ENCODE measurements around the gene CDK16. TPM values are rescaled to one million over a fixed set of nuclear protein-coding genes. Genes with fewer than 3 reads are reported as not detected.

The CDK16 gene
- total and polyA plus RNA-seq, 2 of the 13 experiments (the other 11 are each of a cell fraction or from before 2014, with no cell fraction given) = 64.5 to 225 TPM

- TF ChIP-seq, protein P1, sequence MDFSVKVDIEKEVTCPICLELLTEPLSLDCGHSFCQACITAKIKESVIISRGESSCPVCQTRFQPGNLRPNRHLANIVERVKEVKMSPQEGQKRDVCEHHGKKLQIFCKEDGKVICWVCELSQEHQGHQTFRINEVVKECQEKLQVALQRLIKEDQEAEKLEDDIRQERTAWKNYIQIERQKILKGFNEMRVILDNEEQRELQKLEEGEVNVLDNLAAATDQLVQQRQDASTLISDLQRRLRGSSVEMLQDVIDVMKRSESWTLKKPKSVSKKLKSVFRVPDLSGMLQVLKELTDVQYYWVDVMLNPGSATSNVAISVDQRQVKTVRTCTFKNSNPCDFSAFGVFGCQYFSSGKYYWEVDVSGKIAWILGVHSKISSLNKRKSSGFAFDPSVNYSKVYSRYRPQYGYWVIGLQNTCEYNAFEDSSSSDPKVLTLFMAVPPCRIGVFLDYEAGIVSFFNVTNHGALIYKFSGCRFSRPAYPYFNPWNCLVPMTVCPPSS (IDR thresholded peaks at IDR 0.05) = no peak
- TF ChIP-seq ZNF713 (CRISPR knock-in tag; IDR thresholded peaks at IDR 0.05) (no peak), ZNF75D (CRISPR knock-in tag; IDR thresholded peaks at IDR 0.05; ENCODE audit: borderline replicate concordance) (no peak), ZNF749 (CRISPR knock-in tag; IDR thresholded peaks at IDR 0.05; ENCODE audit: borderline replicate concordance) (no peak)
These were observed 23.8 kb downstream of the CDK16 start (continued) for GRCh38 chrX:47242321-47242720.

GRCh38 chrX:47243351-47243750 lies 24.9 kb downstream of the CDK16 start:
- ATAC-seq (no peak), FAIRE-seq (no peak), DNase-seq (ENCODE audit: low spot score) (no peak)
- intact Hi-C loops (cut with micrococcal nuclease; ENCODE audit: unreplicated experiment) (no loop called here), in situ Hi-C loops (cut with HindIII; ENCODE audit: extremely low pct_ligation_motif_present, low pct_unique_long_range_greater_than_20kb) (no loop called here)
- no peak overlapping the region for H3K4me2 ChIP-seq (ENCODE audit: low read depth, low read length)
- ChIA-PET POLR2A (no interaction called here), CTCF (ENCODE audit: low intra/inter-chr PET ratio, low total read pairs) (no interaction called here)
- no peak overlapping the region for H3K4me3 ChIP-seq (replicated peaks in 1 of 3; ENCODE audit: insufficient read depth in 1 of 3, low read depth in 2 of 3, low read length in 3 of 3)
- no peak overlapping the region for H3K9ac ChIP-seq (ENCODE audit: insufficient read depth, low read depth, low read length)
- TF ChIP-seq ONECUT2 (CRISPR knock-in tag; IDR thresholded peaks at IDR 0.05) (no peak), MAFG (CRISPR knock-in tag; IDR thresholded peaks at IDR 0.05) (no peak), HIVEP1 (CRISPR knock-in tag; IDR thresholded peaks at IDR 0.05) (no peak), IRF2 (CRISPR knock-in tag; IDR thresholded peaks at IDR 0.05) (no peak), ZNF512B (CRISPR knock-in tag; IDR thresholded peaks at IDR 0.05; ENCODE audit: borderline replicate concordance) (no peak), ZNF556 (CRISPR knock-in tag; IDR thresholded peaks at IDR 0.05; ENCODE audit: borderline replicate concordance) (no peak), RORA (CRISPR knock-in tag; IDR thresholded peaks at IDR 0.05) (no peak), RELA (CRISPR knock-in tag; IDR thresholded peaks at IDR 0.05) (no peak), KLF15 (CRISPR knock-in tag; IDR thresholded peaks at IDR 0.05; ENCODE audit: borderline replicate concordance) (no peak), CENPX (CRISPR knock-in tag; IDR thresholded peaks at IDR 0.05) (no peak), NPAS2 (CRISPR knock-in tag; IDR thresholded peaks at IDR 0.05; ENCODE audit: borderline replicate concordance) (no peak), ZMYM4 (CRISPR knock-in tag; IDR thresholded peaks at IDR 0.05) (no peak), ZSCAN12 (CRISPR knock-in tag; IDR thresholded peaks at IDR 0.05) (no peak), RAD51 (IDR thresholded peaks at IDR 0.05; ENCODE audit: borderline replicate concordance) (no peak), ZFP1 (CRISPR knock-in tag; IDR thresholded peaks at IDR 0.05) (no peak)
- TF ChIP-seq, protein P2, sequence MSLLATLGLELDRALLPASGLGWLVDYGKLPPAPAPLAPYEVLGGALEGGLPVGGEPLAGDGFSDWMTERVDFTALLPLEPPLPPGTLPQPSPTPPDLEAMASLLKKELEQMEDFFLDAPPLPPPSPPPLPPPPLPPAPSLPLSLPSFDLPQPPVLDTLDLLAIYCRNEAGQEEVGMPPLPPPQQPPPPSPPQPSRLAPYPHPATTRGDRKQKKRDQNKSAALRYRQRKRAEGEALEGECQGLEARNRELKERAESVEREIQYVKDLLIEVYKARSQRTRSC (CRISPR knock-in tag; IDR thresholded peaks at IDR 0.05; ENCODE audit: low read depth) = no peak
- TF ChIP-seq, protein P3, sequence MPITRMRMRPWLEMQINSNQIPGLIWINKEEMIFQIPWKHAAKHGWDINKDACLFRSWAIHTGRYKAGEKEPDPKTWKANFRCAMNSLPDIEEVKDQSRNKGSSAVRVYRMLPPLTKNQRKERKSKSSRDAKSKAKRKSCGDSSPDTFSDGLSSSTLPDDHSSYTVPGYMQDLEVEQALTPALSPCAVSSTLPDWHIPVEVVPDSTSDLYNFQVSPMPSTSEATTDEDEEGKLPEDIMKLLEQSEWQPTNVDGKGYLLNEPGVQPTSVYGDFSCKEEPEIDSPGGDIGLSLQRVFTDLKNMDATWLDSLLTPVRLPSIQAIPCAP (CRISPR knock-in tag; IDR thresholded peaks at IDR 0.05; ENCODE audit: low read depth) = no peak
- no TSS peak for BruUV-seq (replicated peaks)
- H3K36me3 ChIP-seq (replicated peaks in 1 of 2; ENCODE audit: control insufficient read depth in 1 of 2, insufficient read depth in 2 of 2, low read length in 2 of 2) = peaks cover 3 to 40% of the 10 kb centered on the region in 2 experiments; a peak in 4 of 5 replicates
- H3K4me1 ChIP-seq (ENCODE audit: insufficient read depth, low read length) = no peaks in the 10 kb centered on the region
- H3K79me2 ChIP-seq (ENCODE audit: insufficient read depth, low read length) = no peaks in the 10 kb centered on the region
- no CpG with 5 or more reads among the region's 14 CpGs for WGBS (ENCODE audit: low lambda C conversion rate)
- H4K20me1 ChIP-seq (ENCODE audit: insufficient read depth, low read length) = no peaks in the 10 kb centered on the region
- no peaks in the 10 kb centered on the region for H3K9me3 ChIP-seq (ENCODE audit: low read length)
- no peaks in the 10 kb centered on the region for H3K27me3 ChIP-seq (ENCODE audit: control insufficient read depth in 1 of 2, insufficient read depth in 2 of 2, low read length in 2 of 2)
- H3K27ac ChIP-seq (ENCODE audit: extremely low read length, insufficient read depth, low read length) = no peak overlapping the region
- H2AFZ ChIP-seq (ENCODE audit: low read length) = no peak overlapping the region

Measured in HepG2 (cell line).